CD14-positive monocyte (primary cell): Measurements from ENCODE around the gene CACTIN. TPM values are rescaled to one million over a fixed set of nuclear protein-coding genes. Genes with fewer than 3 reads are reported as not detected.

Experiments
- DNase-seq, 3 donors: peaks; one replicate each; pipeline ENCODE4 v3.0.0-alpha.2; 2011 to 2022
- H2AFZ ChIP-seq: 2 replicates; pipeline ENCODE4 v1.6.0; 2012; ENCODE audit warnings: mild to moderate bottlenecking, low read depth, low read length, inconsistent platforms; ENCODE audit not compliant: insufficient read depth, poor library complexity, severe bottlenecking
- H3K27ac ChIP-seq, 2 donors: 1 replicate in 1 of 2; 2 replicates in 1 of 2; pipeline ENCODE4 v1.5.1; 2012 to 2013; ENCODE audit warnings: low read length in 2 of 2, control low read depth in 1 of 2, inconsistent platforms in 1 of 2, low read depth in 1 of 2, mild to moderate bottlenecking in 1 of 2
- H3K27me3 ChIP-seq, 2 donors: one replicate each; pipeline versions ENCODE4 v1.6.0 to v1.6.1; 2011 to 2013; ENCODE audit warnings: low read length in 2 of 2; ENCODE audit not compliant: control insufficient read depth in 2 of 2, insufficient read depth in 2 of 2
- H3K36me3 ChIP-seq, 2 donors: replicated peaks in 1 of 2; 1 replicate in 1 of 2; 2 replicates in 1 of 2; pipeline versions ENCODE4 v1.5.1 to v1.6.1; 2012 to 2013; ENCODE audit warnings: low read length in 2 of 2, control low read depth in 1 of 2, inconsistent platforms in 1 of 2, mild to moderate bottlenecking in 1 of 2; ENCODE audit not compliant: insufficient read depth in 2 of 2, control insufficient read depth in 1 of 2
- H3K4me1 ChIP-seq, 2 donors: 1 replicate in 1 of 2; 2 replicates in 1 of 2; pipeline versions ENCODE4 v1.5.1 to v1.6.1; 2012 to 2013; ENCODE audit warnings: low read length in 2 of 2, control low read depth in 1 of 2, inconsistent platforms in 1 of 2, mild to moderate bottlenecking in 1 of 2, moderate library complexity in 1 of 2; ENCODE audit not compliant: insufficient read depth in 2 of 2, control insufficient read depth in 1 of 2
- H3K4me2 ChIP-seq: replicated peaks from 2 replicates; pipeline ENCODE3; 2012; ENCODE audit warnings: low read length, moderate library complexity, mild to moderate bottlenecking; ENCODE audit not compliant: poor library complexity, severe bottlenecking; ENCODE audit errors: extremely low read depth
- H3K4me3 ChIP-seq, 3 experiments: fragments of 200-600 bp in 1 of 3; sonication (generic) in 1 of 3; replicated peaks in 1 of 3; 1 replicate in 2 of 3; 2 replicates in 1 of 3; pipeline ENCODE4 v1.5.1; 2011 to 2013; ENCODE audit warnings: low read length in 3 of 3, mild to moderate bottlenecking in 3 of 3, control low read depth in 2 of 3, low read depth in 2 of 3, inconsistent platforms in 1 of 3, moderate library complexity in 1 of 3
- H3K79me2 ChIP-seq: 2 replicates; pipeline ENCODE4 v1.6.0; 2012; ENCODE audit warnings: mild to moderate bottlenecking, control low read depth, inconsistent platforms, low read length, moderate library complexity; ENCODE audit not compliant: insufficient read depth
- H3K9ac ChIP-seq: 2 replicates; pipeline ENCODE4 v1.6.0; 2017; ENCODE audit warnings: low read length, mild to moderate bottlenecking; ENCODE audit not compliant: insufficient read depth, poor library complexity, severe bottlenecking
- H3K9me3 ChIP-seq, 2 donors: replicated peaks in 1 of 2; 1 replicate in 1 of 2; 2 replicates in 1 of 2; pipeline versions ENCODE4 v1.5.1 to v1.6.1; 2012 to 2013; ENCODE audit warnings: low read length in 2 of 2, control low read depth in 1 of 2; ENCODE audit not compliant: control insufficient read depth in 1 of 2, insufficient read depth in 1 of 2
- H4K20me1 ChIP-seq: 2 replicates; pipeline ENCODE4 v1.6.0; 2012; ENCODE audit warnings: mild to moderate bottlenecking, low read length, control low read depth, moderate library complexity; ENCODE audit not compliant: insufficient read depth
- H3K27ac Mint-ChIP-seq, 7 donors: one replicate each; pipeline ENCODE4 v1.8.0; 2020; ENCODE audit warnings: mild to moderate bottlenecking in 7 of 7, mixed read lengths in 7 of 7, moderate library complexity in 6 of 7, inconsistent platforms in 2 of 7
- H3K27me3 Mint-ChIP-seq, 3 donors: one replicate each; pipeline ENCODE4 v1.8.0; 2021 to 2022; ENCODE audit warnings: low read depth in 3 of 3, mild to moderate bottlenecking in 3 of 3, mixed read lengths in 3 of 3, moderate library complexity in 3 of 3, inconsistent platforms in 1 of 3
- H3K36me3 Mint-ChIP-seq, 2 donors: one replicate each; pipeline ENCODE4 v1.8.0; 2020; ENCODE audit warnings: mixed read lengths in 2 of 2, inconsistent platforms in 1 of 2, mild to moderate bottlenecking in 1 of 2
- H3K4me1 Mint-ChIP-seq: one replicate; pipeline ENCODE4 v1.8.0; 2020; ENCODE audit warnings: mild to moderate bottlenecking, mixed read lengths
- H3K4me3 Mint-ChIP-seq, 2 donors: one replicate each; pipeline ENCODE4 v1.8.0; 2020; ENCODE audit warnings: mild to moderate bottlenecking in 2 of 2, mixed read lengths in 2 of 2, moderate library complexity in 1 of 2
- H3K9me3 Mint-ChIP-seq, 7 donors: one replicate each; pipeline ENCODE4 v1.8.0; 2020 to 2022; ENCODE audit warnings: mixed read lengths in 7 of 7, mild to moderate bottlenecking in 6 of 7, moderate library complexity in 6 of 7, inconsistent platforms in 2 of 7
- WGBS: methylation state at CpG from one replicate; pipeline ENCODE4 v1.1.5; 2013; ENCODE audit warnings: missing lambda C conversion rate; ENCODE audit not compliant: insufficient coverage; 5-methylcytosine and 5-hydroxymethylcytosine counted together
- intact Hi-C, 2 donors: fragments of 100-400 bp; cut with micrococcal nuclease; formaldehyde crosslinking; loops; one replicate each; pipeline versions ENCODE4 v1.15.0 to v1.15.1; 2023
- polyA plus RNA-seq, 3 donors: library from polyadenylated mRNA; depleted of rRNA in 1 of 3; unstranded in 2 of 3; stranded (reverse) in 1 of 3; fragments of 300-500 nt in 2 of 3; fragments of >200 nt in 1 of 3; fragmentation: Illumina TruSeq in 2 of 3; gene quantifications; 1 replicate in 2 of 3; 2 replicates in 1 of 3; pipeline ENCODE4 v1.2.3, GENCODE V29; 2012 to 2021
- TF ChIP-seq, protein P1 (sequence below): fragments of 200-600 bp; IDR thresholded peaks from one replicate; pipeline ENCODE4 v1.8.0; 2022; ENCODE audit warnings: antibody characterized with exemption, mild to moderate bottlenecking

Gene CACTIN
- polyA plus RNA-seq, 3 donors, result 2.5 to 19.4 (median 3.0) TPM

DNA sequence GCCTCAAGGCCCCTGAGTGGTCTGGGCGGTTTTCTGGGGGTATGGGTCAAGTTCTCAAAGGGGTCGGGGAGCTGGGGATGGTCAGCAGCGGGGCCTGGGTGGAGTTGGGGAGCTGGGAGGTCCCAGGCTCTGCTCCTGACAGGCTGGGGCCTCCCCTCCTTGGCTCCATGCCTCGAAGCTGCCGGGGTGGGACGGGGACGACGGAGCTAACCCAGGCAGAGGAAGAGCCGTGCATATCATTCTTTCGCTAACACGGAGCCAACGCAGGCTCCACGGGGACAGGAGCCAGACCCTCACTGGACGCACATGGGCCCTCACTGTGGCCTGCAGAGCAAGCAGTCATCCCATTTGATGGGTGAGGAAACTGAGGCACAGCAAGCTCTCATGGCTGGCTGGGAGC, 25.8 kb upstream of the CACTIN start:
- Mint-ChIP-seq H3K36me3 (peaks cover 37 to 79% of the 10 kb centered on the region in 2 donors), H3K27ac (no peak overlapping the region), H3K9me3 (peaks cover 0 to 6% (median 2%) of the 10 kb centered on the region in 7 donors), H3K4me1 (no peaks in the 10 kb centered on the region), H3K4me3 (no peak overlapping the region), H3K27me3 (peaks cover 0 to 2% (median 0%) of the 10 kb centered on the region in 3 donors)
- Histone ChIP-seq H3K9me3 (no peaks in the 10 kb centered on the region), H3K79me2 (no peaks in the 10 kb centered on the region), H3K27me3 (no peaks in the 10 kb centered on the region), H3K9ac (no peak overlapping the region), H3K27ac (no peak overlapping the region), H4K20me1 (peaks cover 16% of the 10 kb centered on the region), H3K4me3 (no peak overlapping the region), H3K36me3 (peaks cover 67 to 74% of the 10 kb centered on the region in 2 donors), H3K4me1 (no peaks in the 10 kb centered on the region), H3K4me2 (no peak overlapping the region), H2AFZ (no peak overlapping the region)
- intact Hi-C loops, result no loop called here
- 97% methylated on average over 11 of the region's 14 CpGs for WGBS
- TF ChIP-seq, protein P1, sequence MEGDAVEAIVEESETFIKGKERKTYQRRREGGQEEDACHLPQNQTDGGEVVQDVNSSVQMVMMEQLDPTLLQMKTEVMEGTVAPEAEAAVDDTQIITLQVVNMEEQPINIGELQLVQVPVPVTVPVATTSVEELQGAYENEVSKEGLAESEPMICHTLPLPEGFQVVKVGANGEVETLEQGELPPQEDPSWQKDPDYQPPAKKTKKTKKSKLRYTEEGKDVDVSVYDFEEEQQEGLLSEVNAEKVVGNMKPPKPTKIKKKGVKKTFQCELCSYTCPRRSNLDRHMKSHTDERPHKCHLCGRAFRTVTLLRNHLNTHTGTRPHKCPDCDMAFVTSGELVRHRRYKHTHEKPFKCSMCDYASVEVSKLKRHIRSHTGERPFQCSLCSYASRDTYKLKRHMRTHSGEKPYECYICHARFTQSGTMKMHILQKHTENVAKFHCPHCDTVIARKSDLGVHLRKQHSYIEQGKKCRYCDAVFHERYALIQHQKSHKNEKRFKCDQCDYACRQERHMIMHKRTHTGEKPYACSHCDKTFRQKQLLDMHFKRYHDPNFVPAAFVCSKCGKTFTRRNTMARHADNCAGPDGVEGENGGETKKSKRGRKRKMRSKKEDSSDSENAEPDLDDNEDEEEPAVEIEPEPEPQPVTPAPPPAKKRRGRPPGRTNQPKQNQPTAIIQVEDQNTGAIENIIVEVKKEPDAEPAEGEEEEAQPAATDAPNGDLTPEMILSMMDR, result no peak
- DNase-seq, result no peak

DNA sequence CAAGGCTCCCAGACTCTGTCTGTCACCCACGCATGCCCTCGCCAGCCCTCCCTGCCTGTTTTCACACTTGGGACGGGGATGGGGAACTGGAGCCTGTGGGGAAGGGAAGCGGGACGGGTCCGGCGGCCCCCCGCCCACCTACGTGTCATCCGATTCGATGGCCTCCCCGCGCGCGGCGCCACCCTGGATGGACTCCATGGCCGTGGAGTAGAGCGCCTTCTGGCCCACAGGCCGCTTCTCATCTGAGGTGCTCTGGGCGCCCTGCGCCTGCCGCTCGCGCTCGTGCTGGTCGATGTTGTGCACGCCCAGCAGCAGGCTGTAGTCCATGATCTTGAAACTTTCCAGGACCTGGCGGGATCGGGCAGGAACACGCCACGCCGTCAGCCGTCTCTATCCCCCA, 25.1 kb upstream of the CACTIN start:
- Histone ChIP-seq H3K79me2 (no peaks in the 10 kb centered on the region), H2AFZ (no peak overlapping the region), H3K9me3 (no peaks in the 10 kb centered on the region), H4K20me1 (peaks cover 10% of the 10 kb centered on the region), H3K27me3 (no peaks in the 10 kb centered on the region), H3K4me1 (no peaks in the 10 kb centered on the region), H3K27ac (no peak overlapping the region), H3K9ac (no peak overlapping the region), H3K36me3 (peaks cover 65 to 67% of the 10 kb centered on the region in 2 donors), H3K4me3 (no peak overlapping the region), H3K4me2 (no peak overlapping the region)
- H3K27me3 Mint-ChIP-seq, result peaks cover 0 to 2% (median 0%) of the 10 kb centered on the region in 3 donors
- 98% methylated on average over 33 of the region's 33 CpGs for WGBS
- DNase-seq, result no peak
- peaks cover 31 to 76% of the 10 kb centered on the region in 2 donors for H3K36me3 Mint-ChIP-seq
- TF ChIP-seq, protein P1, result no peak
- H3K9me3 Mint-ChIP-seq, result no peaks in the 10 kb centered on the region
- intact Hi-C loops, result no loop called here
- peak overlapping the region in 1 of 7 donors; percentile 43 for H3K27ac Mint-ChIP-seq
- H3K4me3 Mint-ChIP-seq, result no peak overlapping the region
- no peaks in the 10 kb centered on the region for H3K4me1 Mint-ChIP-seq
